Activated CD8-positive, alpha-beta T cell treated with anti-CD3 and anti-CD28 coated beads for 36 hours (primary cell): ENCODE results near the gene RAET1L. TPM values are rescaled to one million over a fixed set of nuclear protein-coding genes. Genes with fewer than 3 reads are reported as not detected.
"Not testable (repeated sequence)": the region's sequence is repeated elsewhere in the genome, so short reads cannot be mapped to it uniquely, and the experiment has no call there.

ENCODE experiments used
- ATAC-seq: fragments of 200-7000 bp; cut with Tn5 transposase; one replicate; pipeline ENCODE4 v1.10.0; 2021; ENCODE audit warnings: mild to moderate bottlenecking, moderate library complexity
- CTCF ChIA-PET: fragments of 350-600 bp; sonication (Branson Sonifier 250); formaldehyde crosslinking; loops from one replicate; lab custom pipeline; 2021; ENCODE audit warnings: antibody characterized with exemption; lab: Charles Lee
- POLR2A ChIA-PET: fragments of 350-600 bp; sonication (Branson Sonifier 250); formaldehyde crosslinking; loops from one replicate; lab custom pipeline; 2021; ENCODE audit warnings: antibody characterized with exemption; lab: Charles Lee
- DNase-seq: peaks from one replicate; pipeline ENCODE4 v3.0.0-alpha.2; 2020
- H3K27ac Mint-ChIP-seq: one replicate; pipeline ENCODE4 v1.8.0; 2021; ENCODE audit warnings: mild to moderate bottlenecking, mixed read lengths
- H3K27me3 Mint-ChIP-seq: one replicate; pipeline ENCODE4 v1.8.0; 2021; ENCODE audit warnings: mixed read lengths
- H3K36me3 Mint-ChIP-seq: one replicate; pipeline ENCODE4 v1.8.0; 2021; ENCODE audit warnings: low read depth, mixed read lengths
- H3K4me1 Mint-ChIP-seq: one replicate; pipeline ENCODE4 v1.8.0; 2021; ENCODE audit warnings: low read depth, mixed read lengths
- H3K4me3 Mint-ChIP-seq: one replicate; pipeline ENCODE4 v1.8.0; 2021; ENCODE audit warnings: mild to moderate bottlenecking, moderate library complexity, mixed read lengths
- H3K9me3 Mint-ChIP-seq: one replicate; pipeline ENCODE4 v1.8.0; 2021; ENCODE audit warnings: mixed read lengths
- intact Hi-C: fragments of 100-400 bp; cut with micrococcal nuclease; formaldehyde crosslinking; loops from one replicate; pipeline ENCODE4 v1.10.0; 2022
- total RNA-seq, 2 experiments: library from RNA; stranded (reverse); gene quantifications; one replicate each; pipeline ENCODE4 v1.2.3, GENCODE V29; 2021
- TF ChIP-seq, protein P1 (sequence below): fragments of 200-600 bp; IDR thresholded peaks from one replicate; pipeline ENCODE4 v1.8.0; 2022; ENCODE audit warnings: antibody characterized with exemption, mild to moderate bottlenecking

The RAET1L gene
- total RNA-seq, 2 experiments from 2014 or later, result not detected

DNA sequence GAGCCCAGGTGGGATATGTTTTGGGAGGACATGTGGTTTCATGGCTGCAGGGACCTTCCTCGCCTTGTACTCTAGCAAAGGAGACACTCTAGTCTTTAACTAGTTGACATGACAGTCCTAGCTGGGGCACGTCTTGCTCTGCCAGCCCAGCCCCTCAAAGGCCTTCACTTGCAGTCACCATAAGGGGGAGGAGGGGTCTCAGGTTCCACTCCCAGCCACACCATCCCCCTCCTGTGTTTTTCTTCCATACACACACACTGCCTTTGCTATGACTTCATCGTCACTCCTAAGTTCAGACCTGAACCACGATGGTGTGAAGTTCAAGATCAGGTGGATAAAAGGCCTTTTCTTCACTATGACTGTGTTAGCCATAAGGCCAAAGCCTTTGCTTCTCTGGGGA lies 48.1 kb downstream of the RAET1L start:
- CTCF ChIA-PET, result no interaction called here
- Mint-ChIP-seq H3K36me3 (no peaks in the 10 kb centered on the region), H3K4me3 (no peak overlapping the region), H3K4me1 (peaks cover 7% of the 10 kb centered on the region), H3K27ac (no peak overlapping the region), H3K27me3 (peaks cover 65% of the 10 kb centered on the region), H3K9me3 (no peaks in the 10 kb centered on the region)
- no peak for DNase-seq
- intact Hi-C loops, result no loop called here
- TF ChIP-seq, protein P1, sequence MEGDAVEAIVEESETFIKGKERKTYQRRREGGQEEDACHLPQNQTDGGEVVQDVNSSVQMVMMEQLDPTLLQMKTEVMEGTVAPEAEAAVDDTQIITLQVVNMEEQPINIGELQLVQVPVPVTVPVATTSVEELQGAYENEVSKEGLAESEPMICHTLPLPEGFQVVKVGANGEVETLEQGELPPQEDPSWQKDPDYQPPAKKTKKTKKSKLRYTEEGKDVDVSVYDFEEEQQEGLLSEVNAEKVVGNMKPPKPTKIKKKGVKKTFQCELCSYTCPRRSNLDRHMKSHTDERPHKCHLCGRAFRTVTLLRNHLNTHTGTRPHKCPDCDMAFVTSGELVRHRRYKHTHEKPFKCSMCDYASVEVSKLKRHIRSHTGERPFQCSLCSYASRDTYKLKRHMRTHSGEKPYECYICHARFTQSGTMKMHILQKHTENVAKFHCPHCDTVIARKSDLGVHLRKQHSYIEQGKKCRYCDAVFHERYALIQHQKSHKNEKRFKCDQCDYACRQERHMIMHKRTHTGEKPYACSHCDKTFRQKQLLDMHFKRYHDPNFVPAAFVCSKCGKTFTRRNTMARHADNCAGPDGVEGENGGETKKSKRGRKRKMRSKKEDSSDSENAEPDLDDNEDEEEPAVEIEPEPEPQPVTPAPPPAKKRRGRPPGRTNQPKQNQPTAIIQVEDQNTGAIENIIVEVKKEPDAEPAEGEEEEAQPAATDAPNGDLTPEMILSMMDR, result no peak
- no peak for ATAC-seq
- POLR2A ChIA-PET, result no interaction called here

DNA sequence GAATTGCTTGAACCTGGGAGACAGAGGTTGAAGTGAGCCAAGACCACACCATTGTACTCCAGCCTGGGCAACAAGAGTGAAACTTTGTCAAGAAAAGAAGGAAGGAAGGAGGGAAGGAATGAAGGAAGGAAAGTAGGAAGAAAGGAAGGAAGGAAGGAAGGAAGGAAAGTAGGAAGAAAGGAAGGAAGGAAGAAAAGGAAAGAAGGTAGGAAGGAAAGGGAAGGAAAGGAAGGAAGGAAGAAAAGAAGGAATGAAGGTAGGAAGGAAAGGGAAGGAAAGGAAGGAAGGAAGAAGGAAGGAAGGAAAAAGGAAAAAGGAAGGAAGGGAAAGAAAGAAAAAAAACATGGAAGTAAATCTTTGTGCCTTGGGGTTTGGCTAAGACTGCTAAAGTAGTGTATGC lies 49.9 kb downstream of the RAET1L start:
- TF ChIP-seq, protein P1, result no peak
- no peak overlapping the region for H3K4me3 Mint-ChIP-seq
- H3K4me1 Mint-ChIP-seq, result peaks cover 7% of the 10 kb centered on the region
- POLR2A ChIA-PET, result no interaction called here
- H3K27me3 Mint-ChIP-seq, result peaks cover 59% of the 10 kb centered on the region
- DNase-seq (no peak), ATAC-seq (no peak)
- H3K9me3 Mint-ChIP-seq, result no peaks in the 10 kb centered on the region
- CTCF ChIA-PET, result no interaction called here
- intact Hi-C loops, result no loop called here
- H3K36me3 Mint-ChIP-seq, result peaks cover 6% of the 10 kb centered on the region
- H3K27ac Mint-ChIP-seq, result no peak overlapping the region

DNA sequence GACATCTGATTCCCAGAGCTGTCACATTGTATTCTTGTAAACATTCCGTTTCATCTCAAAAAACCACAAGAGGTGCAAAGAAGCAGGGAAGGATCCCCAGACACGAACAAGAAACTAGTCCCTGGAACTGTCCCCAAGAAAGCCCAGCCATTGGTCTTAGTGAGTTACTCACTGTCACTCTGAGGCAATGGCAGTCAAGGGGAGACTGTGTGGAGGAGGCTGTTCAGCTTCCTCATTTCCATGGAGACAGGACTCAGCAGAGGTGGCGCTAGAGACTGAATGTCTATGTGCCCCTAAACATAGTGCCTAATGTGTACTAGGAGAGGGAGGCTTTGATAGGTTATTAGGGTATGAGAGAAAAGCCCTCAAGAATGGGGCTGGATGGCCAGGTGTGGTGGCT lies 50.5 kb downstream of the RAET1L start:
- TF ChIP-seq, protein P1, result no peak
- POLR2A ChIA-PET, result no interaction called here
- Mint-ChIP-seq H3K27ac (no peak overlapping the region), H3K36me3 (peaks cover 6% of the 10 kb centered on the region), H3K9me3 (no peaks in the 10 kb centered on the region), H3K4me1 (peaks cover 7% of the 10 kb centered on the region), H3K4me3 (no peak overlapping the region), H3K27me3 (peaks cover 62% of the 10 kb centered on the region)
- DNase-seq (no peak), ATAC-seq (peak; percentile 56)
- intact Hi-C loops, result no loop called here
- CTCF ChIA-PET, result no interaction called here

DNA sequence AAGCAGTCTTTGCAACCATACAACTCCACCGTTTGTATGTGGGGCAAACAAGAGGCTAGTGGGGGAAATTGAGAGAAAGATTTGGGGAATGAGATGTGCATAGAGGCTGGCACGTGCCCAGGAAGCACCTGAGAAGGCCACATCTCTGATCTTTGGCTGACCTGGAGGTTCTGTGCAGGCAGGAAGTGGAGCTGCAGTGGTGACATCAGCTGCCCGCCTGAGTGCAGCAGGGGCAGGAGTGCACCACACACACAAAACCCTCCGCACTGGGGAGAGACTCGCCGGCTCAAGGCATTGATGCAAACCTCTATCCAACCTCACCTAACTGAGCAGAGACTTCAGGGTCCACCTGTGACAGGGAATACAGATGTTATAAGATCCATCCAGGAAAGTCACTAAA lies 50.9 kb downstream of the RAET1L start:
- H3K9me3 Mint-ChIP-seq, H3K27ac Mint-ChIP-seq, H3K4me3 Mint-ChIP-seq, H3K36me3 Mint-ChIP-seq, intact Hi-C loops, CTCF ChIA-PET, POLR2A ChIA-PET, H3K4me1 Mint-ChIP-seq: not testable (repeated sequence)
- DNase-seq, result peak; percentile 23
- ATAC-seq, result peak; percentile 81
- H3K27me3 Mint-ChIP-seq, result peaks cover 64% of the 10 kb centered on the region

DNA sequence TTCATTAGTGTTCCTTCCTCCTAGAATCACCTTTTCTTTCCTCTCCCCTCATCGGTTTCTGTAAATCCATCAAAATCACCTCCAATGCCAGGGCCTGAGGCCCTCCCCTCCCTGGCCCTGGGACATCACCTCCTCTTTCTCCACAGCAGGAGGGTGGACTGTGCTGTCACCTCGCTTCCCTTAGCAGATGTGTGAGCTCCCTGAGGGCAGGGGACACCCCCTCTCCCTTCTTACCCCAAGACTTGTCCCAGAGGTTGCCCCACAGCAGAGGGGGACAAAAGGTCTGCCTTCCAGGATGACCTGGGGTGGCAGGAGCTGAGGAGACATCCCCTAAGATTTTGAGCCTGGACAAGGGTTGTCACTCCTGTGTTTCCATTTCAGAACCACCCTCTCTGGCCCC lies 55.7 kb downstream of the RAET1L start:
- intact Hi-C loops, result no loop called here
- POLR2A ChIA-PET, result no interaction called here
- H3K27me3 Mint-ChIP-seq, result peaks cover 69% of the 10 kb centered on the region
- DNase-seq (no peak), ATAC-seq (no peak)
- H3K4me1 Mint-ChIP-seq, result peaks cover 15% of the 10 kb centered on the region
- peaks cover 9% of the 10 kb centered on the region for H3K36me3 Mint-ChIP-seq
- H3K27ac Mint-ChIP-seq, result no peak overlapping the region
- TF ChIP-seq, protein P1, result no peak
- CTCF ChIA-PET, result interaction anchor here (1.0 kb wide), 1 partner anchor 47 kb away, joined by 3 read pairs; no protein-coding TSS in a partner anchor
- H3K9me3 Mint-ChIP-seq, result no peaks in the 10 kb centered on the region
- H3K4me3 Mint-ChIP-seq, result no peak overlapping the region

DNA sequence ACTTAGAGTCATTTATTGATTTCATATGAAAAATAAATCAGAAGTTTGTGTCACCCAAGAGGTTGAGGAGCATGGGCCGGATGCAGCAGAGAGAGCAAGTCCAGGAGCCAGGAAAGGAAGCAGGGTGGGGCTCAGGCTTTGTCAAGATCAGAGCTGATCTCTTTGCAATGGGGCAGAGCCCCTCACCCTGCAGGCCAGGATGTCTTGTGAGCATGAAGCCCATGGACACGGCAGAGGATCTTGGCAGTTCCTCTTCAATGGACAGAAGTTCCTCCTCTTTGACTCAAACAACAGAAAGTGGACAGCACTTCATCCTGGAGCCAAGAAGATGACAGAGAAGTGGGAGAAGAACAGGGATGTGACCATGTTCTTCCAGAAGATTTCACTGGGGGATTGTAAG lies 56.4 kb downstream of the RAET1L start:
- H3K27ac Mint-ChIP-seq, DNase-seq, H3K36me3 Mint-ChIP-seq, POLR2A ChIA-PET, ATAC-seq, CTCF ChIA-PET, H3K9me3 Mint-ChIP-seq, H3K4me3 Mint-ChIP-seq, intact Hi-C loops: not testable (repeated sequence)
- Mint-ChIP-seq H3K4me1 (peaks cover 17% of the 10 kb centered on the region), H3K27me3 (peaks cover 68% of the 10 kb centered on the region)

Other genes starting within 250 kb of the RAET1L start
- 1 to 10 TPM; 1.9 TPM for gene LRP11, start 161.2 kb downstream of the RAET1L start, total RNA-seq
- gene RAET1E, start 127.4 kb downstream of the RAET1L start, total RNA-seq, result not detected
- not detected for gene RAET1G, start 102.4 kb downstream of the RAET1L start, total RNA-seq
- under 1 TPM; 0.38 to 0.67 TPM for gene ULBP2, start 83.5 kb downstream of the RAET1L start, total RNA-seq
- gene ULBP1, start 61.6 kb downstream of the RAET1L start, total RNA-seq, result 1 to 10 TPM; 2.5 to 2.7 TPM
- gene ULBP3, start 43.6 kb upstream of the RAET1L start, total RNA-seq, result under 1 TPM; 0.47 to 0.77 TPM
- gene PPP1R14C, start 117.5 kb upstream of the RAET1L start, total RNA-seq, result under 1 TPM; 0.65 to 0.86 TPM